Naive B cell (primary cell): ENCODE data around the gene PTPRO. TPM values are rescaled to one million over a fixed set of nuclear protein-coding genes. Genes with fewer than 3 reads are reported as not detected.

Source experiments
- ATAC-seq, 2 donors: fragments of 150-1000 bp; cut with Tn5 transposase; 2 replicates each; pipeline ENCODE4 v1.10.0; 2021; ENCODE audit warnings: low read depth in 2 of 2, mild to moderate bottlenecking in 2 of 2, moderate library complexity in 2 of 2
- DNase-seq: peaks from one replicate; pipeline ENCODE4 v3.0.0; 2022
- H3K27ac Mint-ChIP-seq, 6 donors: one replicate each; pipeline ENCODE4 v1.8.0; 2020 to 2022; ENCODE audit warnings: mild to moderate bottlenecking in 6 of 6, mixed read lengths in 6 of 6, moderate library complexity in 5 of 6, inconsistent platforms in 2 of 6
- H3K27me3 Mint-ChIP-seq, 3 donors: one replicate each; pipeline ENCODE4 v1.8.0; 2021 to 2022; ENCODE audit warnings: mixed read lengths in 3 of 3, mild to moderate bottlenecking in 1 of 3
- H3K36me3 Mint-ChIP-seq, 2 donors: one replicate each; pipeline ENCODE4 v1.8.0; 2020 to 2022; ENCODE audit warnings: mixed read lengths in 2 of 2, inconsistent platforms in 1 of 2, mild to moderate bottlenecking in 1 of 2
- H3K4me1 Mint-ChIP-seq, 3 donors: one replicate each; pipeline ENCODE4 v1.8.0; 2020 to 2022; ENCODE audit warnings: mixed read lengths in 3 of 3, inconsistent platforms in 1 of 3, mild to moderate bottlenecking in 1 of 3, moderate library complexity in 1 of 3
- H3K4me3 Mint-ChIP-seq, 8 donors: one replicate each; pipeline ENCODE4 v1.8.0; 2020 to 2022; ENCODE audit warnings: mild to moderate bottlenecking in 8 of 8, mixed read lengths in 8 of 8, moderate library complexity in 8 of 8, inconsistent platforms in 2 of 8
- H3K9me3 Mint-ChIP-seq, 7 donors: one replicate each; pipeline ENCODE4 v1.8.0; 2020 to 2022; ENCODE audit warnings: mixed read lengths in 7 of 7, mild to moderate bottlenecking in 5 of 7, inconsistent platforms in 2 of 7, moderate library complexity in 1 of 7
- polyA plus RNA-seq, 6 donors: library from polyadenylated mRNA; unstranded; fragments of 300-500 nt; fragmentation: Illumina TruSeq; gene quantifications; one replicate each; pipeline ENCODE4 v1.2.3, GENCODE V29; 2021; ENCODE audit warnings: low read depth in 6 of 6

Gene PTPRO
- polyA plus RNA-seq = 10 to 100 TPM in 5 of 6 donors, 1 to 10 TPM in 1; 9.6 to 21.8 (median 13.8) TPM

DNA sequence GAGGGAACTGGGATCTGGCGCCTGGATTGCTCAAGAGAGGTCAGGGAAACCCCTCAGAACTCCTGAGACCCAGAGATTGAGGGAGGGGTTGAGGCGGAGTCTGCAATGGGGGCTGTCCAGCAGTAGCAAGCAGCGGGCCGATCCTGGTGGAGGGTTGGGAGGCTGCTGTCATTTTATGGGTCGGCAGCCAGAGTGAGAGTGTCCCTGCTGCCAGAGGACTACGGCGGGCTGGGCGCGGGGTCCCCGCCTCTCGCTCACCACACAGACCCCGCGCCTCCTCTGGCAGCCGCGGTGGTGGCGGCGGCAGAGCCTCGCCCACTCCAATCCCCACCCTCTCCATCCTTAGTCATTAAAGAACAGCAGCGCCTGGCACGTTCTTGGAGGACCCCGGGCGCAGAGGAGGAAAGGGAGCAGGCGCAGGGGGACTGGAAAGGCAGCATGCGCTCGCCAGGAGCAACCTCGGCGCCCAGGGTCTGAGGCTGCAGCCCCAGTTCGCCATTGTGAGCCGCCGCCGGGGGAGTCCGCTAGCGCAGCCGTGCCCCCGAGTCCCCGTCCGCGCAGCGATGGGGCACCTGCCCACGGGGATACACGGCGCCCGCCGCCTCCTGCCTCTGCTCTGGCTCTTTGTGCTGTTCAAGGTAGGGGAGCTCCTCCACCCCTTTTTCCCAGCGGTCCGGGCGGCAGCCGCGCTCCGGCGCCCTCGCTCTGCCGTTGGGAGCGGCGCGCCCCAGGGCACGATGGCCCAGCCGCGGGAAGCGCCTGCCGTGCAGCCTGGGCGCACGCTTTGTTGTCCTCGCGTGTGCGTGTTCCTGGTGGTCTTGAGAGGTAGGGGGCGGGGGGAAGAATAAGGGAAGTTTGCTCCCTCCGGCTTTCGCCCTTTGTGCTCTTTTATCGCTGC, at the start of gene PTPRO:
Gene PTPRO, plus strand, starts transcription at position 345 of the 898 bp plus-strand sequence.
- H3K4me1 Mint-ChIP-seq = peaks cover 0 to 7% (median 6%) of the 10 kb centered on the region in 3 donors
- ATAC-seq (no peak), DNase-seq (no peak)
- peaks cover 29 to 48% (median 47%) of the 10 kb centered on the region in 3 donors for H3K27me3 Mint-ChIP-seq
- H3K9me3 Mint-ChIP-seq = no peaks in the 10 kb centered on the region
- H3K27ac Mint-ChIP-seq = no peak within 1 kb of the TSS
- peak within 1 kb of the TSS in 2 of 8 donors; percentile 17 to 54 for H3K4me3 Mint-ChIP-seq
- H3K36me3 Mint-ChIP-seq = no peaks in the 10 kb centered on the region

- Mint-ChIP-seq H3K27ac (no peak overlapping the region), H3K4me1 (peaks cover 0 to 2% (median 2%) of the 10 kb centered on the region in 3 donors), H3K27me3 (peaks cover 14 to 23% (median 17%) of the 10 kb centered on the region in 3 donors), H3K4me3 (no peak overlapping the region), H3K36me3 (no peaks in the 10 kb centered on the region), H3K9me3 (no peaks in the 10 kb centered on the region)
- no peak for DNase-seq
- ATAC-seq = no peak
These were observed 48.4 kb upstream of the PTPRO start for GRCh38 chr12:15273896-15274295.

DNA sequence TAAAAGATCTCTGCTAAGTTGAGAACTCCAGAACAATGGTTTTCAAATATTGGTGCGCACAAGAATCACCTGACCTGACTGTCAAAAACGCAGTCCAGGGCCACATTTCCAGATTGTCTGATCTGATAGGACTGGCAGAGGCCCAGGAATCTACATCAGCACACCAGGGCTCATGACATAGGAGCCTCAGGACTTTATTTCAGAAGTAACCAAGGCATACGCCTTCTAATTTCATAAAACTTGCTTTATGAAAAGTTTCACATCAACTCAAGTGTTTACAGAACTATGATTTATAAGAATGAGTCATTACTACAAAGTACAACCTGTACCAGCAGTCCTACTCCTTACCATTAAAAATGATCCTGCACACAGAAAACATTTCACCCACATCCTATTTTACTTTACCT, 47.7 kb upstream of the PTPRO start:
- Mint-ChIP-seq H3K4me1 (peaks cover 0 to 9% (median 8%) of the 10 kb centered on the region in 3 donors), H3K36me3 (no peaks in the 10 kb centered on the region), H3K27me3 (peaks cover 14 to 30% (median 24%) of the 10 kb centered on the region in 3 donors), H3K27ac (no peak overlapping the region), H3K4me3 (no peak overlapping the region), H3K9me3 (no peaks in the 10 kb centered on the region)
- DNase-seq (no peak), ATAC-seq (no peak)

DNA sequence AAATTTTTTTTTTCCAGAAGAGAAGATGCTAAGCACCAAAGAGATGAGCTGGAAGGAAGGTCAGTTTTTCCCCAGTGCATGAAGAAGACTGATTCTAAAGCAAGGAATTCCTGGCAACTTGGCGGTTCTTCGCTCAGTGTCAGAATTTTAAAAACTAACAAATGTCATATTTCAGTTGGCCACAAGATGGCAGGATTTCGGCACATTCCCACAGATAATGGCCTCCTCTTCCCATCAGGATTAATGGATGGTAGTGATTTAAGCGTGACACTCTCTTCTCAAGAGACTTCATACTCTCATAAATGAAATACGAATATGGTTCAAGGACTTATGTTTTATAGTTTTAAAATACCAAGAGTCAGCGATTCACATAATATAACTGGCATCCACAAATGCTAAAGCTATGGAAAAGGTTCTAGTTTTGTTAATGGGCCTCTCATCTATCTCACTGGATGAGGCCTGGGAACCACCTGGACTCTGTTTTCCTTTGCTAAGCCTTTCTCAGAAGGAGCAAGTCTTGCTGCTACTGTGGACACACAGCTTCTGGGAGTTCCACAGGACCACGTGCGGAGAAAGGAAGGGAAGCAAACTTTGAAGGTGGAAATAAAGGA, 46.1 kb upstream of the PTPRO start:
- DNase-seq (no peak), ATAC-seq (no peak)
- H3K36me3 Mint-ChIP-seq = no peaks in the 10 kb centered on the region
- H3K27me3 Mint-ChIP-seq = peaks cover 7 to 30% (median 27%) of the 10 kb centered on the region in 3 donors
- H3K9me3 Mint-ChIP-seq = no peaks in the 10 kb centered on the region
- no peak overlapping the region for H3K4me3 Mint-ChIP-seq
- peak overlapping the region in 1 of 6 donors; percentile 79 for H3K27ac Mint-ChIP-seq
- peaks cover 0 to 9% (median 8%) of the 10 kb centered on the region in 3 donors for H3K4me1 Mint-ChIP-seq

DNA sequence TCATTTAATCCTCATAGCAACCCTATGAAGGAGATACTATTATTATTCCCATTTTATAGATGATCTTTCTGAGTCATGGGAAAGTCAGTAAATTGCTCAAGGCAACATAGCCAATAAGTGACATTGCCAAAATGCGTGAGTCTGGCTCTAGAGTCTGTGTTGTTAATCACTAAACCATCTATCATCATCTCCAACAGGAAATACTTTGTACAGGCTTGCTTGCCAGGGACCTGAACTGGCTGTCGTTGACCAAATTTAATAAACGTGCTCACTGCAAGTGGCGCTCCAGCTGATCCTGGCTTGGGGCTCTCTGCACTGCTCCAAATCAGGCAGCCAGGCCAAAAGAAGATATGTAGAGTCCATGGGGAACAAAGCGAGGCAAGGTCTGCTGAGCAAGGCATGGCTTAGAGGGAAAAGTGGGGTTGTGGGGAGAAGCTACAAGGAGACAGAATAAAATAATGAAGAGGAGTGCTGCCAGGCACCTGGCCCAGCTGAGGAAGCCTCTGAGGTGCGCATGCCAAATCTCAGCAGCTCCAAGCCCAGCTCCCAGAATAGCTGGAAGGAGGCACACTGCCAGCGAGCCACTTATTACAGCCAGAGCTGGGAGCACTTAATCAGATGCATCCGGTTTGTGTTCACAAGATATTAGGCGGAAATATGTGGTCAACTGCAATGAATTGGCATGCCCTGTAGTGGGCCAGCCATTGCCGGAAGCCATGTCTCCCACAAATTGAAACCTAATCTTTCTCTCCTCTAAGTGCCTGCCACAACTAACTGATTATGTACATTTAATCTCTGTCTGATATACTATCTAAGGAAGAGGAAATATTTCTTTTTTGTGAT, 43.3 kb upstream of the PTPRO start:
- Mint-ChIP-seq H3K4me1 (peaks cover 0 to 9% (median 8%) of the 10 kb centered on the region in 3 donors), H3K4me3 (no peak overlapping the region), H3K36me3 (no peaks in the 10 kb centered on the region), H3K9me3 (no peaks in the 10 kb centered on the region), H3K27ac (peak overlapping the region in 1 of 6 donors; percentile 31), H3K27me3 (peaks cover 13 to 27% (median 25%) of the 10 kb centered on the region in 3 donors)
- ATAC-seq (no peak), DNase-seq (no peak)

GRCh38 chr12:15280930-15281329, 41.4 kb upstream of the PTPRO start:
- DNase-seq = no peak

DNA sequence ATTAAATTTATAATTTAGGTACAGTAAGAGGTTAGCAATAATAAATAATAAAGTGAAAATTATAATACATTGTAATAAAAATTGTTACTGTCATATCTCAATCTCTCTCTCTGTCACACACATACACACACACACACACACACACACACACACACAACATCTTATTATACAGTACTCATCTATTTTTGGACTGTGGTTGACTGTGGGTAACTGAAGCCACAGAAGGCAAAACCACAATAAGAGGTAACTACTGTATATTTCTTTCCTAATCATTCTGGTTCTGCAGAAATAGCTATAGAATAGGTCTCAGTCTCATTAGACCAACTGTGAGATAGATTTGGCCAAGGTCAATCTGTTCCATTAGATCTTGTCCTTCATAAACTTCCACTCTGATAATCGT, 33.1 kb upstream of the PTPRO start:
- Mint-ChIP-seq H3K4me3 (no peak overlapping the region), H3K36me3 (no peaks in the 10 kb centered on the region), H3K27me3 (peaks cover 0 to 8% (median 7%) of the 10 kb centered on the region in 3 donors), H3K27ac (no peak overlapping the region), H3K9me3 (peaks cover 0 to 2% (median 0%) of the 10 kb centered on the region in 7 donors), H3K4me1 (peaks cover 0 to 4% (median 3%) of the 10 kb centered on the region in 3 donors)
- DNase-seq (no peak), ATAC-seq (peak in 1 of 2 donors; percentile 28)

More at GRCh38 chr12:15280930-15281329, 41.4 kb upstream of the PTPRO start:
- no peak overlapping the region for H3K27ac Mint-ChIP-seq
- peaks cover 0 to 9% (median 8%) of the 10 kb centered on the region in 3 donors for H3K4me1 Mint-ChIP-seq
- no peak for ATAC-seq
- H3K27me3 Mint-ChIP-seq = peaks cover 13 to 33% (median 27%) of the 10 kb centered on the region in 3 donors
- H3K9me3 Mint-ChIP-seq = peaks cover 0 to 2% (median 0%) of the 10 kb centered on the region in 7 donors
- no peaks in the 10 kb centered on the region for H3K36me3 Mint-ChIP-seq
- no peak overlapping the region for H3K4me3 Mint-ChIP-seq

- Mint-ChIP-seq H3K36me3 (no peaks in the 10 kb centered on the region), H3K4me3 (no peak overlapping the region), H3K4me1 (peaks cover 0 to 4% (median 3%) of the 10 kb centered on the region in 3 donors), H3K27me3 (peaks cover 7 to 15% (median 13%) of the 10 kb centered on the region in 3 donors), H3K9me3 (peaks cover 0 to 15% (median under 1%) of the 10 kb centered on the region in 7 donors), H3K27ac (no peak overlapping the region)
- DNase-seq (no peak), ATAC-seq (no peak)
These were observed 28.6 kb upstream of the PTPRO start for GRCh38 chr12:15293731-15294130.

DNA sequence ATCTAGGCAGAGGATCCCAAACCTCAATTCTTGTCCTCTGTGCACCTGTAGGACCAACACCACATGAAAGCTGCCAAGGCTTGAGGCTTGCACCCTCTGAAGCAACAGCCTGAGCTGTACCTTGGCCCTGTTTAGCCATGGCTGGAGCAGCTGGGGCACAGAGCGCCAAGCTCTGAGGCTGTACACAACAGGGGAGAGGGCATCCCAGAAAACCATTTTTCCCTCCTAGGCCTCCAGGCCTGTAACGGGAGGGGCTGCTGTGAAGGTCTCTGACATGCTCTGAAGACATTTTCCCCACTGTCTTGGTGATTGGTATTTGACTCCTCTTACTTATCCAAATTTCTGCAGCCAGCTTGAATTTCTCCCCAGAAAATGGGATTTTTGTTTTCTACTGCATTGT, 22.4 kb upstream of the PTPRO start:
- peaks cover 7 to 24% (median 12%) of the 10 kb centered on the region in 3 donors for H3K27me3 Mint-ChIP-seq
- DNase-seq = no peak
- no peaks in the 10 kb centered on the region for H3K4me1 Mint-ChIP-seq
- H3K4me3 Mint-ChIP-seq = no peak overlapping the region
- peaks cover 0 to 18% of the 10 kb centered on the region in 2 donors for H3K36me3 Mint-ChIP-seq
- ATAC-seq = no peak
- no peak overlapping the region for H3K27ac Mint-ChIP-seq
- H3K9me3 Mint-ChIP-seq = peaks cover 12 to 36% (median 19%) of the 10 kb centered on the region in 7 donors

- Mint-ChIP-seq H3K27me3 (peaks cover 5 to 15% (median 7%) of the 10 kb centered on the region in 3 donors), H3K27ac (no peak overlapping the region), H3K9me3 (peaks cover 12 to 28% (median 19%) of the 10 kb centered on the region in 7 donors), H3K4me3 (no peak overlapping the region), H3K4me1 (no peaks in the 10 kb centered on the region), H3K36me3 (peaks cover 0 to 18% of the 10 kb centered on the region in 2 donors)
- ATAC-seq (no peak), DNase-seq (no peak)
These were observed 18.0 kb upstream of the PTPRO start for GRCh38 chr12:15304296-15304695.

- peaks cover 8 to 16% (median 13%) of the 10 kb centered on the region in 7 donors for H3K9me3 Mint-ChIP-seq
- ATAC-seq (no peak), DNase-seq (no peak)
- no peak overlapping the region for H3K27ac Mint-ChIP-seq
- H3K4me3 Mint-ChIP-seq = no peak overlapping the region
- peaks cover 0 to 9% (median 6%) of the 10 kb centered on the region in 3 donors for H3K27me3 Mint-ChIP-seq
- peaks cover 0 to 8% of the 10 kb centered on the region in 2 donors for H3K36me3 Mint-ChIP-seq
- no peaks in the 10 kb centered on the region for H3K4me1 Mint-ChIP-seq
These were observed 15.7 kb upstream of the PTPRO start for GRCh38 chr12:15306605-15307004.

DNA sequence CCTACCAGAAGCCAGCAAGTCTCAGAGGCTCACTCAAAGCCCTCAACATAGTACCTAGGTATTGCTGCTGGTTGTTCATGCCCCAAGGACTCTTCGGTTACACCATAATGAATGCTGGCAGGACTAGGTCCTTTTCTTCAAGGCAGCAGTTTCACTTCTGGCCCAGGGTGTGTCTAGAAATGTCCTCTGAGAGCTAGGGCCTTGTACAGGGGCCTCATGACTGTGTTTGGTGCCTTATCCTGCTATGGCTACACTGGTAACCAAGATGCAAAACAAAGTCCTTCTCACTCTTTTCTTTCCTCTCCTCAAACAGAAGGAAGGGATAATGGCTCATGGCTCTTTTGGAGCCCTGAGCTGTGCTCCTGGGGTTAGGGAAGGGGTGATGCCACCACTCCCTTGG, 15.2 kb upstream of the PTPRO start:
- Mint-ChIP-seq H3K27ac (no peak overlapping the region), H3K9me3 (peaks cover 8 to 16% (median 13%) of the 10 kb centered on the region in 7 donors), H3K36me3 (peaks cover 0 to 8% of the 10 kb centered on the region in 2 donors), H3K4me1 (no peaks in the 10 kb centered on the region), H3K27me3 (peaks cover 0 to 9% (median 6%) of the 10 kb centered on the region in 3 donors), H3K4me3 (no peak overlapping the region)
- no peak for DNase-seq
- ATAC-seq = no peak

- peaks cover 14 to 29% (median 27%) of the 10 kb centered on the region in 3 donors for H3K27me3 Mint-ChIP-seq
- ATAC-seq (no peak), DNase-seq (no peak)
- H3K4me1 Mint-ChIP-seq = peaks cover 0 to 7% (median 6%) of the 10 kb centered on the region in 3 donors
- no peak overlapping the region for H3K27ac Mint-ChIP-seq
- no peaks in the 10 kb centered on the region for H3K9me3 Mint-ChIP-seq
- no peaks in the 10 kb centered on the region for H3K36me3 Mint-ChIP-seq
- no peak overlapping the region for H3K4me3 Mint-ChIP-seq
These were observed 3.5 kb upstream of the PTPRO start for GRCh38 chr12:15318841-15319240.
